Esophagus squamous epithelium (tissue), 4 donors: ENCODE data around the gene DVL1.

Experiments used
- POLR2A ChIP-seq, 4 donors: fragments of 450-650 bp; IDR thresholded peaks; one replicate each; pipeline ENCODE4 v1.6.1; 2017; ENCODE audit warnings: antibody characterized with exemption in 4 of 4, mild to moderate bottlenecking in 4 of 4, moderate library complexity in 3 of 4
- TF ChIP-seq, protein P1 (sequence below), 6 experiments: fragments of 450-650 bp in 4 of 6; fragments of 200-600 bp in 2 of 6; sonication (generic) in 2 of 6; IDR thresholded peaks; one replicate each; pipeline ENCODE4 v1.5.1; 2016 to 2019; ENCODE audit warnings: antibody characterized with exemption in 6 of 6, mild to moderate bottlenecking in 4 of 6, moderate library complexity in 4 of 6

DNA sequence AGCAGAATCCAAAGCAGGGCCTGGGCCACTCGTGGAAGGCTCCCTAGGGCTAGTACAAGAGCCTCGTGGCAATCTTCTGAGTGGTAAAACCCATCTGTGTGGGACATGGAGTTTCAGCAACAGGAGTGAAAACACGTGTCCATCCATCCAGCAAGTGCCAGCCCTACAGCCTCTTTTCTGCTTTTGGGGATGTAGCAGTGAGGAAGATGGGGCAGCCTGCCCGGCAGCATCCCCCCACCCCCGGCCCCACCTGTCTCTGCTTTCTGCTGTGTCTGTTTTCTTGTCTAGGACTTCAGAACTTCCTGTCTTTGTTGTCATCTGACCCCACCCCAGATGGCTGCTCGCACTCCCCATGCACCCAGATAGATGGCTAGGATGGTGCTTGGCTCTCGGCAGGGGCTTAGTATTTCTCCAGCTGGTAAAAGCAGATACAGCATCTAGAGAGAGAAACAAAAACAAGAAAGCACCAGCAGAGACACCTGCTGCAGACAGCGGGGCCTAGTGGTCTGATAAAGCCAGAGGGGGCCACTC is 23.1 kb downstream of the DVL1 start:
- TF ChIP-seq, protein P1, sequence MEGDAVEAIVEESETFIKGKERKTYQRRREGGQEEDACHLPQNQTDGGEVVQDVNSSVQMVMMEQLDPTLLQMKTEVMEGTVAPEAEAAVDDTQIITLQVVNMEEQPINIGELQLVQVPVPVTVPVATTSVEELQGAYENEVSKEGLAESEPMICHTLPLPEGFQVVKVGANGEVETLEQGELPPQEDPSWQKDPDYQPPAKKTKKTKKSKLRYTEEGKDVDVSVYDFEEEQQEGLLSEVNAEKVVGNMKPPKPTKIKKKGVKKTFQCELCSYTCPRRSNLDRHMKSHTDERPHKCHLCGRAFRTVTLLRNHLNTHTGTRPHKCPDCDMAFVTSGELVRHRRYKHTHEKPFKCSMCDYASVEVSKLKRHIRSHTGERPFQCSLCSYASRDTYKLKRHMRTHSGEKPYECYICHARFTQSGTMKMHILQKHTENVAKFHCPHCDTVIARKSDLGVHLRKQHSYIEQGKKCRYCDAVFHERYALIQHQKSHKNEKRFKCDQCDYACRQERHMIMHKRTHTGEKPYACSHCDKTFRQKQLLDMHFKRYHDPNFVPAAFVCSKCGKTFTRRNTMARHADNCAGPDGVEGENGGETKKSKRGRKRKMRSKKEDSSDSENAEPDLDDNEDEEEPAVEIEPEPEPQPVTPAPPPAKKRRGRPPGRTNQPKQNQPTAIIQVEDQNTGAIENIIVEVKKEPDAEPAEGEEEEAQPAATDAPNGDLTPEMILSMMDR (IDR thresholded peaks at IDR 0.05): no peak
- TF ChIP-seq POLR2A (IDR thresholded peaks at IDR 0.05): no peak
